Endothelial cell of umbilical vein (primary cell): ENCODE results near the gene MAPK9. TPM values are rescaled to one million over a fixed set of nuclear protein-coding genes. Genes with fewer than 3 reads are reported as not detected.

Experiments used
- BruUV-seq: library from RNA; stranded (reverse); fragments of 400-500 nt; replicated peaks from 2 replicates; lab custom pipeline; 2021; lab: Mats Ljungman, UMichigan
- CTCF ChIA-PET: fragments of 300-600, 350-600 bp; sonication (Branson Sonifier 250); formaldehyde crosslinking; loops from one replicate; lab custom pipeline; 2021; ENCODE audit warnings: antibody characterized with exemption, inconsistent platforms; lab: Charles Lee
- POLR2A ChIA-PET: fragments of 300-600, 350-600 bp; sonication (Branson Sonifier 250); formaldehyde crosslinking; loops from one replicate; lab custom pipeline; 2021; ENCODE audit warnings: antibody characterized with exemption, inconsistent platforms; lab: Charles Lee
- DNase-seq: peaks from one replicate; pipeline ENCODE4 v3.0.0-alpha.2; 2011; ENCODE audit warnings: low read depth, low spot score
- FAIRE-seq: peaks from 2 replicates; lab custom pipeline; 2011; peaks lifted over from hg19 to GRCh38; lab: Jason Lieb, UNC
- H2AFZ ChIP-seq: 2 replicates; pipeline ENCODE4 v1.6.0; 2012; ENCODE audit warnings: low read depth, low read length, control low read depth, inconsistent platforms
- H3K27ac ChIP-seq: 2 replicates; pipeline ENCODE4 v1.5.1; 2011; ENCODE audit warnings: low read depth, mild to moderate bottlenecking, control low read depth, low read length, moderate library complexity; ENCODE audit not compliant: insufficient read depth
- H3K27me3 ChIP-seq, 2 experiments: 2 replicates each; pipeline versions ENCODE4 v1.6.0 to v1.6.1; 2011; ENCODE audit warnings: low read length in 2 of 2, mixed read lengths in 1 of 2; ENCODE audit not compliant: control insufficient read depth in 2 of 2, insufficient read depth in 2 of 2
- H3K36me3 ChIP-seq, 2 experiments: 2 replicates in 1 of 2; 3 replicates in 1 of 2; pipeline ENCODE4 v1.5.1; 2011; ENCODE audit warnings: low read length in 2 of 2, mild to moderate bottlenecking in 1 of 2, moderate library complexity in 1 of 2; ENCODE audit not compliant: control insufficient read depth in 2 of 2, insufficient read depth in 2 of 2; ENCODE audit errors: extremely low read depth in 1 of 2
- H3K4me1 ChIP-seq: 3 replicates; pipeline ENCODE4 v1.5.1; 2011; ENCODE audit warnings: mild to moderate bottlenecking, low read length; ENCODE audit not compliant: control insufficient read depth, insufficient read depth; ENCODE audit errors: extremely low read depth
- H3K4me2 ChIP-seq: 2 replicates; pipeline ENCODE4 v1.6.1; 2011; ENCODE audit warnings: low read length, control low read depth, mixed read lengths; ENCODE audit not compliant: insufficient read depth
- H3K4me3 ChIP-seq, 3 experiments: fragments of 200-600 bp in 1 of 3; sonication (generic), shearing (Covaris generic) in 1 of 3; replicated peaks in 1 of 3; 2 replicates each; pipeline ENCODE4 v1.5.1; 2011 to 2016; ENCODE audit warnings: control low read depth in 3 of 3, low read length in 3 of 3, mild to moderate bottlenecking in 2 of 3, inconsistent platforms in 1 of 3, low read depth in 1 of 3, moderate library complexity in 1 of 3; ENCODE audit not compliant: insufficient read depth in 1 of 3
- H3K79me2 ChIP-seq: 2 replicates; pipeline ENCODE4 v1.6.0; 2012; ENCODE audit warnings: low read length, inconsistent platforms; ENCODE audit not compliant: control insufficient read depth, insufficient read depth
- H3K9ac ChIP-seq: replicated peaks from 2 replicates; pipeline ENCODE3; 2011; ENCODE audit warnings: low read length, control low read depth; ENCODE audit not compliant: insufficient read depth; ENCODE audit errors: extremely low read depth
- H3K9me1 ChIP-seq: replicated peaks from 3 replicates; pipeline ENCODE4 v1.6.0; 2011; ENCODE audit warnings: mild to moderate bottlenecking, low read length; ENCODE audit not compliant: control insufficient read depth, insufficient read depth; ENCODE audit errors: extremely low read depth
- H3K9me3 ChIP-seq: replicated peaks from 2 replicates; pipeline ENCODE4 v1.5.1; 2012; ENCODE audit warnings: low read length, inconsistent platforms; ENCODE audit not compliant: control insufficient read depth, insufficient read depth
- H4K20me1 ChIP-seq: replicated peaks from 2 replicates; pipeline ENCODE3; 2011; ENCODE audit warnings: mild to moderate bottlenecking, low read length; ENCODE audit not compliant: control insufficient read depth, insufficient read depth; ENCODE audit errors: extremely low read depth
- CTCF ChIP-seq, 2 donors: IDR thresholded peaks; 1 replicate in 1 of 2; 2 replicates in 1 of 2; pipeline ENCODE4 v1.5.1; 2011; ENCODE audit warnings: low read length in 2 of 2, mild to moderate bottlenecking in 2 of 2, moderate library complexity in 2 of 2, control low read depth in 1 of 2, inconsistent platforms in 1 of 2, low read depth in 1 of 2; ENCODE audit not compliant: insufficient read depth in 1 of 2; ENCODE audit errors: extremely low read depth in 1 of 2
- EZH2 ChIP-seq: IDR thresholded peaks from 2 replicates; pipeline ENCODE4 v1.6.1; 2012; ENCODE audit warnings: borderline replicate concordance, low read depth, mild to moderate bottlenecking, moderate library complexity, low read length, inconsistent platforms; ENCODE audit not compliant: severe bottlenecking
- FOS ChIP-seq: IDR thresholded peaks from 2 replicates; pipeline ENCODE4 v1.6.1; 2011; ENCODE audit warnings: mild to moderate bottlenecking, low read length, moderate library complexity, borderline replicate concordance; ENCODE audit not compliant: insufficient read depth
- GATA2 ChIP-seq: IDR thresholded peaks from 2 replicates; pipeline ENCODE4 v1.7.0; 2011; ENCODE audit warnings: low read depth, mild to moderate bottlenecking, moderate library complexity, mixed read lengths, low read length; ENCODE audit not compliant: insufficient read length, insufficient read depth
- JUN ChIP-seq: IDR thresholded peaks from 2 replicates; pipeline ENCODE4 v1.6.1; 2011; ENCODE audit warnings: borderline replicate concordance, low read depth; ENCODE audit not compliant: insufficient read length, insufficient read depth
- MYC ChIP-seq: IDR thresholded peaks from one replicate; pipeline ENCODE4 v1.6.1; 2011; ENCODE audit warnings: mild to moderate bottlenecking, low read depth, low read length
- POLR2A ChIP-seq: IDR thresholded peaks from 2 replicates; pipeline ENCODE4 v1.6.1; 2012; ENCODE audit warnings: low read depth, mild to moderate bottlenecking, control low read depth, low read length
- POLR2AphosphoS5 ChIP-seq: IDR thresholded peaks from 2 replicates; pipeline ENCODE4 v1.6.1; 2012; ENCODE audit warnings: low read depth, mild to moderate bottlenecking, control low read depth, low read length, moderate library complexity; ENCODE audit not compliant: insufficient read depth
- dilution Hi-C: fragments of 300-500 bp; cut with MboI; formaldehyde crosslinking; loops from one replicate; pipeline ENCODE4 v1.15.0; 2019; ENCODE audit warnings: low sequenced_read_pairs; ENCODE audit not compliant: extremely low pct_ligation_motif_present
- intact Hi-C: fragments of 100-400 bp; cut with micrococcal nuclease; formaldehyde crosslinking; loops from one replicate; pipeline ENCODE4 v1.10.0; 2022
- polyA plus RNA-seq, 4 experiments: library from polyadenylated mRNA; depleted of rRNA in 3 of 4; stranded (reverse) in 3 of 4; unstranded in 1 of 4; fragments of >200 nt; gene quantifications; 2 replicates each; pipeline versions ENCODE4 v1.2.1 to v1.2.3, GENCODE V29; 2011 to 2012; ENCODE audit warnings: missing spikeins in 1 of 4
- total RNA-seq: library from RNA; stranded (reverse); gene quantifications from 2 replicates; pipeline ENCODE4 v1.2.3, GENCODE V29; 2021

The MAPK9 gene
- total and polyA plus RNA-seq, 2 donors (not counting 3 experiments of a cell fraction or from before 2014, with no cell fraction given) = 24.6 to 34.8 TPM

GRCh38 chr5:180305481-180305880 is 13.6 kb upstream of the MAPK9 start:
- FAIRE-seq = no peak
- Histone ChIP-seq H3K4me1 (no peaks in the 10 kb centered on the region), H3K4me2 (no peak overlapping the region), H3K36me3 (no peaks in the 10 kb centered on the region), H3K9me3 (no peaks in the 10 kb centered on the region), H3K27ac (no peak overlapping the region), H2AFZ (no peak overlapping the region), H4K20me1 (no peaks in the 10 kb centered on the region), H3K27me3 (no peaks in the 10 kb centered on the region), H3K9me1 (no peaks in the 10 kb centered on the region), H3K4me3 (no peak overlapping the region), H3K9ac (no peak overlapping the region), H3K79me2 (no peaks in the 10 kb centered on the region)
- CTCF ChIA-PET = interaction anchor here (0.8 to 4.1 kb wide), 3 partner anchors 11 to 23 kb away, joined by 3 to 21 read pairs (median 5); no protein-coding TSS in a partner anchor
- POLR2A ChIA-PET = no interaction called here
- TF ChIP-seq POLR2AphosphoS5 (no peak), JUN (no peak), GATA2 (no peak), POLR2A (no peak), MYC (no peak), FOS (no peak), EZH2 (no peak), CTCF (IDR thresholded peaks at IDR 0.05; ENCODE audit: extremely low read depth in 1 of 2, insufficient read depth in 1 of 2, low read depth in 1 of 2, low read length in 2 of 2) (no peak)
- dilution Hi-C loops = no loop called here
- no peak for DNase-seq
- no TSS peak for BruUV-seq
- intact Hi-C loops = no loop called here
